GM18951 (cell line): ENCODE measurements around the gene AP2B1.
"Not testable (repeated sequence)": the region's sequence is repeated elsewhere in the genome, so short reads cannot be mapped to it uniquely, and the experiment has no call there.

Source experiments
- POLR2A ChIP-seq: IDR thresholded peaks from 4 replicates; pipeline ENCODE4 v1.6.1; 2011; ENCODE audit warnings: mild to moderate bottlenecking; ENCODE audit not compliant: insufficient read length, insufficient read depth; ENCODE audit errors: extremely low read depth
- in situ Hi-C: fragments of 300-500 bp; cut with MboI; formaldehyde crosslinking; loops from one replicate; pipeline ENCODE4 v1.12.0; 2022; ENCODE audit warnings: low sequenced_read_pairs, mixed read lengths, inconsistent platforms; ENCODE audit not compliant: unreplicated experiment

AP2B1 gene

DNA sequence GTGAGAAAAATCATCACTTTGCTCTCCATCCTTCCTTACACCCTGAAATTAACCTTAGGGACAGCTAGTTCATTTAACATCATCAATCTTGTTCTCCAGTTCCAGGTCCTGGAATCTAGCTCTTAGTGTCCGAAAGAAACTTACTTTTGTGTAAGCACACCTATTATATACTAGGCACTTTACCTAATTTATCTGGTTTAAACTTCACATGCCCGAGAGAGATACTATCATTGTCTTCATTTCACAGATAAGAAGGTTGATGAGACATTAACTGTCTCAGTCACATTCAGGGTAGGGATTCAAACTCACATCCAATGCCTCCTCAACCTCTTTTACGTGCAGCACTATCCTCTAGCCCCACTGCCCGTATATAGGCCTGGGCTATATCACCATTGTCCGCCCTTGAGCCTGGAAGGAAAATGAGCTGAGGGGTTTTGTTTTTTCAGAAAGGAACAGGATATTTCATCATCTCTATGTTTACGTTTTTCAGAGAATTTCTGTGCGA is 501 bp upstream of the AP2B1 start:
- in situ Hi-C loops, result no loop called here
- TF ChIP-seq POLR2A, result no peak

DNA sequence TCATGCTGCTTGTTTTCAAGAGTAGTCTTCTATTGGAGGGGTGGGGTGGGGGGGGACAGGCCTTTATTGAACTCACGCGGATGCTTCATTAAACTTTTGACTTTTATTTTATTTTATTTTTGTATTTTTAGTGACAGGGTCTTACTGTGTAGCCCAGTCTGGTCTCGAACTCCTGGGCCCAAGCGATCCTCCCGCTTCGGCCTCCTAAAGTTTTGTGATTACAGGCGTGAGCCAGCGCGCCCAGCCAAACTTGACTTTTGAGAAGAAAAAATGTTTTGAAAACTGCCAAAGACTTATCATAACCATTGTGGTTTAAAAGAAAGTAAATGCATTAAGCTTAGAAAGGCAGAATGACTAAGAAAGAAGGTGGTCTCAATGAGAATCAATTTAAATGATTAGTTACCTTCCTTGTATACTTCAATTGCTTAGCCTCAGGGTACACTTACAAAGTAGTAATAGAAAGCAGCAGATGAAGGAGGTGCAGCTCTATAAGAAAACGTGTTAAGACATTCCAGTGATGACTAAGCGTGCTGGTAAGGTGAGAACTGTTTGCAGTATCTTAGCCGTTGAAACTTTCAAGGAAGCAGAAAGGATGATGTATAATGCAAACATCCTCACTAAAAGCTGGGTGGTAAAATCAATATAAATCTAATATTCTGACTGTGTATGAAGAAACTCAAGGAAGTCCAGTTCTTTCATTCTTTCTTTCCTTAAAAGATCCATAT is 1.2 kb downstream of the AP2B1 start:
- TF ChIP-seq POLR2A, result no peak
- in situ Hi-C loops, result no loop called here

DNA sequence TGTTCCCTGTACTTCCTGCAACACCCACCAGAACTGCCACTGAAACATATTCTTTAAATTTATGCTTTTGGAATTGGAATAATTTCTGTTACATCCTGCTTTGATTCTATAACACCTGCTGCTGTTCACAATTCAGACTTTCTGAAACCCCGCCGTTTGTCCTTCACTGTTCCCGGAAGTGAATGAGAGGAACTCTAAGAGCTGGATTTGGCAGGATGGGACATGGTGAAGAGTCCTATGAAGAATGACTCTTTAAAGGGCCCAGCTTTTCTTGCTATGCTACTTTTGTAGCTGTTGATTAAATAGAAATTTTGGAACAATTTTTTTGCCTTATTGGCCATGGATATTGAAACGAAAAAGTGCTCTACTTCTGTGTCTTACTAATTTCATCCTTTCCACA is 8.9 kb downstream of the AP2B1 start:
- in situ Hi-C loops, result no loop called here
- no peak for TF ChIP-seq POLR2A

DNA sequence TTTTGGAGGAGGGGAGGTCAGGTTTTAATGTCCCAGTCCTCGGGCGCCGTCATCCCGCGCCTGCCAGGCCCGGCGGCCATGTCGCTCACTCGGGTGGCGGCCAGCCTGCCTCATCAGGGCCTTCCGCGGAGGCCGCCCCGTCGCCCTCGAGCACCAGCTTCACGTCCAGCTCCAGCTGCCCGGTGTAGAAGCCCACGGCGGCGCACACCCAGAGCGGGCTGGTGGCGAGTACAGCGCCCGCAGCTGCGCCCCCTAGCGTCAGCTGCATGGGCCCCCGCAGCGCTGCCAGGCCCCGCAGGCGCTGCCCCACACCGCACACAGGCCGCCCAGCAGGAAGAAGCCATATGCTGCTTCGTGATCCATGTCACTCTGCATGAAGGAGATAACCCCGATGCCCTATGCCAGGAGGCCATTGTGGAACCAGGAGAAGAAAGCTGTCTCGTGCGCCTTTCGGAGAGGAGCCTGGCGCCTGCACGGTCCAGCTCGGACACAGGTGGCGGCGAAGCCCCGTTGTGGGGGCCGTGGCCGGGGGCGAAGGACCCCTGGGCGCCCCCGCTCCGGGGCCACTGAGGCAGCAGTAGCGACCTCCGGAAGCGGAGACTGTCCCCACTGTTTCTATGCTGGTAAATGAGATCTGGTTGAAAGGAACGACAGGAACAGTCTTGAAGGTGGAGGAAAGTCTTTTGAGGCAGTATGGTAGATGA is 9.6 kb downstream of the AP2B1 start:
- in situ Hi-C loops, result no loop called here
- TF ChIP-seq POLR2A, result no peak

DNA sequence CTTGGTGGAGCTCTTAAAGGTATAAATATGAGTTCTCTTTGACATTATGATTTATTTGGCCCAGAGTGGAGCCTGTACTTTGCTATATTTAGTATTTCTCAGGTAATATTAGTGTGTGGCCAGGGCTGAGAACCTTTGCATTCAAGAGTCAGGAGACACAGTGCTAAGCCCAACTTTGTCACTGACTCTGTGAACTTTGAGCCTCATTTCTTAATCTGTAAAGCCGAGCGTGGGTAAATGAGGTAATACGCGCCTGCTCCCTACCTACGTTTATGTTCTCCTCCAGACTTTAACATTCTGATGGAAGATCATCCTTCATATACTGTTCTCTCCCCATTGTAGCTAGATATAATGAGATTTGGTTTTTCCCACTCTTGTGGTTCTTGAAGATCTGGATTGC is 10.5 kb downstream of the AP2B1 start:
- in situ Hi-C loops, result no loop called here
- no peak for TF ChIP-seq POLR2A

DNA sequence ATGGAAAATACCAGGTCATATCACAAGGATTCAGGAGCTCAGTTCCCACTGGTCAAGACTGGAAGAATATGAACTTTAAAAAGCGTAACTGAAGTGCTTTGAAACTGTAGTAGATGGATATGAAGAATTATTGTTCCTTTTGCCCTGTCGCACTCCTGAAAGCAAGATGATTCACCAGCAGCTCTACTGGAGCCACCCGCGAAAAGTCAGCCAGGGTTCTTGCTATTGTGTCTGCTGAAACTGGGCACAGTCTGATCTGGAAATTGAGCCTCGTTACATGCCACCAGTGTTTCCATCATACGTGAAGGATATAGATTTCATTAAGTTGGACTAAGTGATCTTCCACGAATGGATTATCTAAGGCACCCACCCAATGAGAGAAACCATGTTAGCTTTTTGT is 16.6 kb downstream of the AP2B1 start:
- TF ChIP-seq POLR2A, result no peak
- in situ Hi-C loops, result loop anchor here (10.0 kb wide), 1 partner anchor 141 kb away; no protein-coding TSS in a partner anchor

DNA sequence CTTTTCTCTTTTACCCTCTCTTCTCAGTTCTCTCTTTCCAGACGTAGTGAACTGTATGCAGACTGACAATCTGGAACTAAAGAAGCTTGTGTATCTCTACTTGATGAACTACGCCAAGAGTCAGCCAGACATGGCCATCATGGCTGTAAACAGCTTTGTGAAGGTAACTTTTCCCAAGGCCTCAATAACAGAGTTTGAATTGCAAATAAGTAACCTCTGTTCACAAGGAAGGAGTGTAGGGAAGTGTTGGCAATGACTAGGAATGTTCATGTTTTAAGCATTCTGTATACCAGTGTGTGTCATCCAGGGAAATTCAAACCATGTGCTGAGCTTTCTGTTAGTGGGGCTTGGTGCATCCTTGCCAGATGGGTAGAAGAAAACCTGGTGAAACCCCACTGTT is 18.6 kb downstream of the AP2B1 start:
- in situ Hi-C loops, result loop anchor here (10.0 kb wide), 1 partner anchor 139 kb away; no protein-coding TSS in a partner anchor
- TF ChIP-seq POLR2A, result no peak

DNA sequence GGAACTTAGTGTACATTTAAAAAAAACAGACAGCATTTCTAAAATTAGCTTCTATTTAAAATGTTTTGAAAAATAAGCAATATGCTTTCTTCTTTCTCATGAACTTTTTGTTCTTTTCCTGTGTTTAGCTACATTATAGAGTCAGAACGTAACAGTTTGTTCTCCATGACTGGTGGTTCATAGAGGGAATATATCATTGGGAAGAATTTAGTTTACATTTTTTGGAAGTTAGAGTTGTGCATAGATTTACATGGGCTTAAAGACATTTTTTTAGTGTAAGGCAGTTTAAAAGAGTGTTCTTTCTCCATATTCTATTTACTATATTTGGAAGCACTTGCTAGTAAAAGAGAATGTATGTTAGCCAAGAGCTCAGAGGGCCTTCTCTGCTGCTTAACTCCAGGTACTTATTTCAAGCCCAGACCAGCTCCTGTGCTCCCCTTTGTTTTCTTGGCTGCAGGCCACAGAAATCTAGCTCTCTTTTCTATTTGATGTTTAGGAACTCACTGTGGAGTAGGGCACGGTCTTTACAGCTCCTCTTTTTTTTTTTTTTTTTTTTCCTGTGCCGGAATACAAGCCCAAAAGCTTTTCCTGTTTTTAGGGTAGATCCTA is 20.2 kb downstream of the AP2B1 start:
- in situ Hi-C loops, result loop anchor here (10.0 kb wide), 1 partner anchor 137 kb away; no protein-coding TSS in a partner anchor
- TF ChIP-seq POLR2A, result no peak

DNA sequence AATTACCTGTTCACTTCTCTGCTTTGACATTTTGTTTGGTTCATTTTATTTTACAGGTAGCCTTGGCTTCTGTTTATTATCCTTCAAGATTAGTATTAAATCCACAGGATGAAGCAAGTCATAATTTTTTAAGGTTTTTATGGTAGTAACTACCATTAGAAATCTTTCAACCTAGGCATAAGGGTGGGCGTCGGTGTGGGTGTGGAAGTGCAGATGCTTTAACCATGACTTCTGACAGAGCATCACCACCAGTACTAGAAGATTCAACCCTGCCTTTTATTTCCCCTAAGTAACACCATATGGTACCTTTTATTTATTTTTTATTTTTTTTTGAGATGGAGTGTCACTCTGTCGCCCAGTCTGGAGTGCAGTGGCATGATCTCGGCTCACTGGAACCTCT is 22.7 kb downstream of the AP2B1 start:
- TF ChIP-seq POLR2A, result no peak
- in situ Hi-C loops, result loop anchor here (10.0 kb wide), 1 partner anchor 135 kb away; no protein-coding TSS in a partner anchor

DNA sequence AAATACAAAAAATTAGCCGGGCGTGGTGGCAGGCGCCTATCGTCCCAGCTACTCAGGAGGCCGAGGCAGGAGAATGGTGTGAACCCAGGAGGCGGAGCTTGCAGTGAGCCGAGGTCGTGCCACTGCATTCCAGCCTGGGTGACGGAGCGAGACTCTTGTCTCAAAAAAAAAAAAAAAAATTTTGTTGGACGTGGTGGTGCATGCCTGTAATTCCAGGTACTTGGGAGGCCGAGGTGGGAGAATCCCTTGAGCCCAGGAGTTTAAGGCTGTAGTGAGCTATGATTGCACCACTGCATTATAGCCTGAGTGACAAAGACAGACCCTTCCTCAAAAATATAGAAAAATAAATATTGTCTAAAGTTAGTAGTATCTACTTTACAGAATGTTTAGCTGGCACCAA is 23.6 kb downstream of the AP2B1 start:
- in situ Hi-C loops, result not testable (repeated sequence)

DNA sequence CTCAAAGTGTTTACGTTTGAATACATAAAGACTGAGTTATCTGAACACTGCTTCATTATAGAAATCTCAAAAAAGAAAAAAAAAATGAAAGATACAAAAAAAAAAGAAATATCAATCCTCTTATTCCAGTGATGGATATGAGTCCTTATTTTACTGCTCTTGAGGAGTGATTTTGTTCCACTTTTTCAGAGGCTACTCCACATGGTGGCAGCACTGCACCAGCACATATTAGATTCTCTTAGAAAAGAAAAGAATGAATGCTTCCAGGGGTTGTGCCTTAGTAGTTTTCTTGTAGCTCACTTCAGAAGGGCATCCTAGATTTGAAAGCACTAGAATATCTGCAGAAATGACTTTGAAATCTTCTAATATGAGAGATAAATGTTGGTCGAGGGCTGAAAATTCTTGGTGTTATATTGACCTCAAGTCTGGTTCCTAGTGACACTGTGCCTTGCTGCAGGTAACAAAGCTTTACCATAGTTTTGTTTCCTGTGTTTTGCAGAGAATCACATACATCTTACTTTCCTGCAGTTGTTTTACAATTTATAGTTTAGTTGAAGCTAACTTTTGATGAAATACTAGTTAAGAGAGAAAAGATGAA is 25.9 kb downstream of the AP2B1 start:
- in situ Hi-C loops, result no loop called here
- TF ChIP-seq POLR2A, result no peak

DNA sequence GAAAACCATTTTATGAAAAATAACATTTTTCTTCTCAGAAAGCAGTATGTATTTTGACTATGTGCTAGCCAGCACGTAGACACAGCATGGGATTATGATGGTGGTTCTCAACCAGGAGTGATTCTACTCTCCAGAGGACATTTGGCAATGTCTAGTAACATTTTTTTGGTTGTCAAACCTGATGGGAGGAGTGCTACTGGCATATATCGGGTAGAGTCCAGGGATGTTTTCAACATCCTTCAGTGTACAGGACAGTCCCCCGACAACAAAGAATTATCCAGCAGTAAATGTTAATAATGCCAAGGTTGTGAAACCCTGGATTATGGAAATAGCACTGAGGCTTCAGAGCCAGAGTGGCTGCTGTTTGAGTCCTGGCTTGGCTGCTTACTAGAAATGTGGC is 27.7 kb downstream of the AP2B1 start:
- no peak for TF ChIP-seq POLR2A
- in situ Hi-C loops, result no loop called here

DNA sequence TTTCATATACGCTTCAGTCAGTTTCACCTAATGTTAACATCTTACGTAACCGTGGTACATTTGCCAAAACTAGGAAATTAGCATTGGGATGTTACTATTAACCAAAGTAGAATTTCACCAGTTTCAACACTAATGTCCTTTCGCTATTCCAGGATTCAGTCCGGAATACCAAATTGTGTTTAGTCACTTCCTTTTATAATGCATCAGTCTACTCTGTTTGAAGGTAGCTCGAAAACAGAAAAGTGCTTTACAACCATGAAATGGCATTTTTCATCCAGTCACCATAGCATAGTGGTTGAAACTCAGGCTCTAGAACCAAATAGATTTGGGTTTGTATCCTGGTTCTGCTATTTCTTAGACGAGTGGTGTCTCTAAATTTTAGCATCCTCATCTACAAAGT is 29.4 kb downstream of the AP2B1 start:
- TF ChIP-seq POLR2A, result no peak

More for the DNA sequence above, 29.4 kb downstream of the AP2B1 start:
- in situ Hi-C loops, result no loop called here
